Fibroblast of lung (primary cell): ENCODE measurements around the gene TDRD9. TPM values are rescaled to one million over a fixed set of nuclear protein-coding genes. Genes with fewer than 3 reads are reported as not detected.

Source experiments
- DNase-seq, 2 donors: peaks; one replicate each; pipeline versions ENCODE4 v3.0.0 to v3.0.0-alpha.2; 2010; ENCODE audit warnings: low read depth in 2 of 2
- H2AFZ ChIP-seq: 2 replicates; pipeline ENCODE4 v1.5.1; 2012; ENCODE audit warnings: low read length, control low read depth, inconsistent platforms
- H3K27ac ChIP-seq: 2 replicates; pipeline ENCODE4 v1.5.1; 2011; ENCODE audit warnings: low read length, control low read depth; ENCODE audit not compliant: insufficient read depth
- H3K27me3 ChIP-seq: 2 replicates; pipeline ENCODE4 v1.5.1; 2011; ENCODE audit warnings: mild to moderate bottlenecking, low read length; ENCODE audit not compliant: control insufficient read depth, insufficient read depth
- H3K36me3 ChIP-seq: 2 replicates; pipeline ENCODE4 v1.5.1; 2011; ENCODE audit warnings: low read length; ENCODE audit not compliant: control insufficient read depth, insufficient read depth
- H3K4me1 ChIP-seq: 2 replicates; pipeline ENCODE4 v1.5.1; 2011; ENCODE audit warnings: low read length; ENCODE audit not compliant: control insufficient read depth, insufficient read depth; ENCODE audit errors: extremely low read depth
- H3K4me2 ChIP-seq: 2 replicates; pipeline ENCODE4 v1.5.1; 2011; ENCODE audit warnings: low read length, control low read depth; ENCODE audit not compliant: insufficient read depth; ENCODE audit errors: extremely low read depth
- H3K4me3 ChIP-seq, 4 experiments: fragments of 200-600 bp in 1 of 4; sonication (generic) in 1 of 4; replicated peaks in 1 of 4; 2 replicates each; pipeline ENCODE4 v1.5.1; 2011 to 2016; ENCODE audit warnings: low read length in 4 of 4, low read depth in 3 of 4, mild to moderate bottlenecking in 3 of 4, control low read depth in 2 of 4, inconsistent platforms in 1 of 4, mixed read lengths in 1 of 4; ENCODE audit not compliant: insufficient read depth in 1 of 4; ENCODE audit errors: control extremely low read depth in 1 of 4
- H3K79me2 ChIP-seq: 2 replicates; pipeline ENCODE4 v1.5.1; 2012; ENCODE audit warnings: mild to moderate bottlenecking, low read length, inconsistent platforms; ENCODE audit not compliant: control insufficient read depth, insufficient read depth
- H3K9ac ChIP-seq: 2 replicates; pipeline ENCODE4 v1.5.1; 2011; ENCODE audit warnings: mild to moderate bottlenecking, low read length, control low read depth; ENCODE audit not compliant: insufficient read depth
- H3K9me3 ChIP-seq: 2 replicates; pipeline ENCODE4 v1.5.1; 2012; ENCODE audit warnings: low read depth, low read length; ENCODE audit not compliant: control insufficient read depth, insufficient read depth
- H4K20me1 ChIP-seq: 2 replicates; pipeline ENCODE4 v1.5.1; 2011; ENCODE audit warnings: low read length; ENCODE audit not compliant: control insufficient read depth, insufficient read depth; ENCODE audit errors: extremely low read depth
- EZH2 ChIP-seq: IDR thresholded peaks from 2 replicates; pipeline ENCODE4 v1.5.1; 2012; ENCODE audit warnings: low read length, control low read depth, mild to moderate bottlenecking; ENCODE audit errors: missing control alignments
- polyA plus RNA-seq, 2 donors: library from polyadenylated mRNA; depleted of rRNA in 1 of 2; stranded (reverse) in 1 of 2; unstranded in 1 of 2; fragments of >200 nt; gene quantifications; 2 replicates each; pipeline ENCODE4 v1.2.1, GENCODE V29; 2011 to 2012; ENCODE audit warnings: missing spikeins in 1 of 2
- total RNA-seq: library from RNA; depleted of rRNA; stranded (reverse); fragments of >200 nt; gene quantifications from 2 replicates; pipeline ENCODE4 v1.2.1, GENCODE V29; 2014
- TF ChIP-seq, protein P1 (sequence below), 2 donors: IDR thresholded peaks in 1 of 2; conservative IDR thresholded peaks in 1 of 2; 1 replicate in 1 of 2; 2 replicates in 1 of 2; pipeline ENCODE4 v1.5.1; 2011 to 2012; ENCODE audit warnings: low read length in 2 of 2, control low read depth in 1 of 2, inconsistent platforms in 1 of 2, low read depth in 1 of 2, mild to moderate bottlenecking in 1 of 2

The TDRD9 gene
- total and polyA plus RNA-seq, 2 donors (not counting 1 experiment from before 2014, with no cell fraction given) = 0.28 to 0.50 TPM

DNA sequence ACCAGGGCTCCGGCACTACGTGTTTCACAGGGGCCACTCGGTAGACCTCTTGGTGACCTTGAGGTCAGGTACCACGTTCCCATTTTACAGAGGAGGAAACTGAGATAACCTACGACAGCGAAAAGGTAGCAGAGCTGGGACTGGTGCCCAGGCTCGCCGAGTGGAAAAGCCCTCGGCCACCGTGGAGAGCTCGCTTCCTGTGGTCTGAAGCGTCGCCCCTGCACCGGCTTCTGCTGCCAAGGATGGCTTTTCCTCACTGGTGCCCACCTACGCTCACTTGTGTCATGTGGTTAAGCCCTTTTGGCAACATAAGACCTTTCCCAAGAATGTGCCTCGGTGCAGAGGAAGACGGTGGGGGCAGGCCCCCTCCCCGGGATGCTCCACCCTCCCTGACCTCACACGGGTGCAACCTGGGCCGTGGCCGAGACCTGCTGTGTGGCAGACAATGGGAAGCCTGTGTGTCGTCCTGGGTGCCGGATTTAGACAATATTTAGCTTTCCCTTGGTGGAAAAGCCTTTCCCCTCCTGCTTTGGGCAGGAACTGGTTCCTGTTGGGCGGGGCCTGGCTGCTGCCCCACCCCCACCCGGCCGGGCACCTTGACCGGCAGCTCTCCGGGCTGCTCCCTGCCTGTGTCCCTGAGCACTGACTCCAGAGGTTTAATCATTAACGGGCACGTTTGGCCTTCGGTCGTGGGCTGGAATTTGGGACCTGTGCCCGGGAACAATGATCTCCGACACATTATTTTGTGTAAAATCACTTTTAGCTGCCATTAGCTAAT lies 48.5 kb upstream of the TDRD9 start:
- Histone ChIP-seq H3K4me3 (peak overlapping the region in 2 of 4 experiments; percentile 25 to 31), H4K20me1 (no peaks in the 10 kb centered on the region), H3K79me2 (no peaks in the 10 kb centered on the region), H3K9me3 (no peaks in the 10 kb centered on the region), H2AFZ (no peak overlapping the region), H3K27ac (no peak overlapping the region), H3K36me3 (no peaks in the 10 kb centered on the region), H3K27me3 (no peaks in the 10 kb centered on the region), H3K9ac (no peak overlapping the region), H3K4me2 (peak overlapping the region; percentile 82), H3K4me1 (peaks cover 7% of the 10 kb centered on the region)
- no peak for TF ChIP-seq EZH2
- TF ChIP-seq, protein P1, sequence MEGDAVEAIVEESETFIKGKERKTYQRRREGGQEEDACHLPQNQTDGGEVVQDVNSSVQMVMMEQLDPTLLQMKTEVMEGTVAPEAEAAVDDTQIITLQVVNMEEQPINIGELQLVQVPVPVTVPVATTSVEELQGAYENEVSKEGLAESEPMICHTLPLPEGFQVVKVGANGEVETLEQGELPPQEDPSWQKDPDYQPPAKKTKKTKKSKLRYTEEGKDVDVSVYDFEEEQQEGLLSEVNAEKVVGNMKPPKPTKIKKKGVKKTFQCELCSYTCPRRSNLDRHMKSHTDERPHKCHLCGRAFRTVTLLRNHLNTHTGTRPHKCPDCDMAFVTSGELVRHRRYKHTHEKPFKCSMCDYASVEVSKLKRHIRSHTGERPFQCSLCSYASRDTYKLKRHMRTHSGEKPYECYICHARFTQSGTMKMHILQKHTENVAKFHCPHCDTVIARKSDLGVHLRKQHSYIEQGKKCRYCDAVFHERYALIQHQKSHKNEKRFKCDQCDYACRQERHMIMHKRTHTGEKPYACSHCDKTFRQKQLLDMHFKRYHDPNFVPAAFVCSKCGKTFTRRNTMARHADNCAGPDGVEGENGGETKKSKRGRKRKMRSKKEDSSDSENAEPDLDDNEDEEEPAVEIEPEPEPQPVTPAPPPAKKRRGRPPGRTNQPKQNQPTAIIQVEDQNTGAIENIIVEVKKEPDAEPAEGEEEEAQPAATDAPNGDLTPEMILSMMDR (conservative IDR thresholded peaks at IDR 0.05 in 1 of 2, IDR thresholded peaks at IDR 0.05 in 1 of 2; ENCODE audit: low read depth in 1 of 2, low read length in 2 of 2) = no peak
- peak in 1 of 2 donors; percentile 41 for DNase-seq

DNA sequence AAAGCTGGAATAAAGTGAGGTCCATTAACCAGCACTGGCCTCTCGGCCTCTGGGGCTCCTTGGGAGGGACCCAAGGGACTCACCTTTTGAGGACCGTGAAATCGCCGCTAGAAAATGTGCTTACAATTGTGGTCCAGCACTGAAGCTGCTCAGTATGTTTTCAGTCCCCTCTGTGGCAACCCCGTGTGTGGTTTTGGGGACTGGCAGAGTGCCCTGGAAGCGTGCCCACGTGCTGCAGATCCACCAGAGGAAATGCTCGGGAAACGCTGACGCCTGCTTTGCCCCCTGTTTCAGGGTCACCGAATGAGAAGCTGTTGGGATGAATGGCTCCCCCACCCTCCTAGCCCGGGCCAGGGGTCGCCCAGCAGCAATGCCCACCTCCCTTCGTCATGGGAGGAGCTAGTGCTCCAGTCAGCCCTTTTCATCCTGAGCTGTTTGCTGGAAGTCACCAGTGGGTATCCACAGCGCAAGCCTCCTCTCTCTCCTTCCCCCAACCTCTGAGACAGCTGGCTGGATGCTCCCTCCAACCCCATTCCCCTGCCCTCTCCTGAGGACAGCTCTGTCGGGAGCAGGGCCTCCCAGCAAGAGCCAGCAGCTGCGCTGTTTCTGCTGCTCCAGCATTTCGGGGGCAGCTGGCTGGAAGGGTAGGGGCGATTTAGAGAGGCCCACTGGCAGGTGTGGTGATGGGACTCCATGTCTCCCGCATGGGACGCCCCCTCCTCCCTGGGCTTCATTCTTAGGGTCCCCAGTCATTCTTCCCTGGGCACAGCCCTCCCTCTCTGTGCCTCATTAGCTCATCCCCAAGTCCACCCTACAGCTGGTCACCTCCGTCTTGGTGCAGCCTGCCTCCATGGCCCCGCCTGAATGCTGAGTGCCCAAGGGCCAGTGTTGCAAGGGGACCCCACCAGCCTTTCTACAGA lies 47.6 kb upstream of the TDRD9 start:
- Histone ChIP-seq H3K36me3 (no peaks in the 10 kb centered on the region), H3K4me3 (peak overlapping the region in 2 of 4 experiments; percentile 25 to 31), H3K27ac (no peak overlapping the region), H3K79me2 (no peaks in the 10 kb centered on the region), H3K27me3 (no peaks in the 10 kb centered on the region), H2AFZ (peak overlapping the region; percentile 1), H3K4me2 (peak overlapping the region; percentile 82), H3K9me3 (no peaks in the 10 kb centered on the region), H3K4me1 (peaks cover 7% of the 10 kb centered on the region), H3K9ac (no peak overlapping the region), H4K20me1 (no peaks in the 10 kb centered on the region)
- peak; percentile 64 to 85 for DNase-seq
- TF ChIP-seq, protein P1 (conservative IDR thresholded peaks at IDR 0.05 in 1 of 2, IDR thresholded peaks at IDR 0.05 in 1 of 2; ENCODE audit: low read depth in 1 of 2, low read length in 2 of 2) = no peak
- no peak for TF ChIP-seq EZH2
